SIG-M5 treated with dmso at 0.1 percent for 504 hours (cell line): ENCODE data around the gene SLC38A10.
A peak's percentile ranks its signal among the peaks of the same experiment; 100 is the strongest.
"Not testable (repeated sequence)": the region's sequence is repeated elsewhere in the genome, so short reads cannot be mapped to it uniquely, and the experiment has no call there.

Experiments used
- DNase-seq: peaks from one replicate; lab custom pipeline; 2025; ENCODE audit not compliant: unreplicated experiment; lab: John Stamatoyannopoulos, UW

The SLC38A10 gene

GRCh38 chr17:81312624-81313325 is 17.7 kb upstream of the SLC38A10 start:
- no peak for DNase-seq

- DNase-seq: no peak
Observed at GRCh38 chr17:81311946-81312345, 16.8 kb upstream of the SLC38A10 start.

- no peak for DNase-seq
Observed at GRCh38 chr17:81310949-81311550, 15.9 kb upstream of the SLC38A10 start.

GRCh38 chr17:81309859-81310839 is 15.0 kb upstream of the SLC38A10 start:
- DNase-seq: no peak

GRCh38 chr17:81309140-81309858 is 14.2 kb upstream of the SLC38A10 start:
- peak; percentile 76 for DNase-seq

GRCh38 chr17:81308784-81309139 is 13.7 kb upstream of the SLC38A10 start:
- not testable (repeated sequence) for DNase-seq

- no peak for DNase-seq
Observed at GRCh38 chr17:81307636-81308560, 12.8 kb upstream of the SLC38A10 start.

GRCh38 chr17:81306898-81307510 is 11.9 kb upstream of the SLC38A10 start:
- no peak for DNase-seq

- DNase-seq: no peak
Observed at GRCh38 chr17:81306491-81306890, 11.4 kb upstream of the SLC38A10 start.

GRCh38 chr17:81305051-81305630 is 10.0 kb upstream of the SLC38A10 start:
- DNase-seq: no peak

GRCh38 chr17:81304196-81305015 is 9.3 kb upstream of the SLC38A10 start:
- no peak for DNase-seq

- DNase-seq: no peak
Observed at GRCh38 chr17:81303385-81303784, 8.3 kb upstream of the SLC38A10 start.

GRCh38 chr17:81302861-81303333 is 7.8 kb upstream of the SLC38A10 start:
- no peak for DNase-seq

GRCh38 chr17:81302324-81302723 is 7.2 kb upstream of the SLC38A10 start:
- DNase-seq: no peak

- DNase-seq: no peak
Observed at GRCh38 chr17:81301195-81302144, 6.4 kb upstream of the SLC38A10 start.

- DNase-seq: no peak
Observed at GRCh38 chr17:81300586-81301155, 5.6 kb upstream of the SLC38A10 start.
